H1 (cell line): ENCODE data around the gene POU3F1. TPM values are rescaled to one million over a fixed set of nuclear protein-coding genes. Genes with fewer than 3 reads are reported as not detected.

ENCODE experiments used
- CTCF ChIA-PET: fragments of 300-600 bp; sonication (Branson Sonifier 250); formaldehyde crosslinking; loops from one replicate; lab custom pipeline; 2021; ENCODE audit not compliant: partially characterized antibody; lab: Charles Lee
- POLR2A ChIA-PET: fragments of 300-600 bp; sonication (Branson Sonifier 250); formaldehyde crosslinking; loops from one replicate; lab custom pipeline; 2021; ENCODE audit warnings: inconsistent platforms; ENCODE audit not compliant: partially characterized antibody; lab: Charles Lee
- DNase-seq, 2 experiments: peaks; one replicate each; pipeline versions ENCODE4 v3.0.0 to v3.0.0-alpha.2; 2010 to 2022; ENCODE audit warnings: low spot score in 2 of 2, low read depth in 1 of 2, mixed read lengths in 1 of 2
- FAIRE-seq: peaks from 2 replicates; lab custom pipeline; 2011; peaks lifted over from hg19 to GRCh38; lab: Jason Lieb, UNC
- H2AFZ ChIP-seq: 2 replicates; pipeline ENCODE4 v1.8.1; 2012; ENCODE audit warnings: low read length, inconsistent platforms
- H2AK5ac ChIP-seq: 2 replicates; pipeline ENCODE4 v1.6.1; 2013; ENCODE audit warnings: low read depth, low read length
- H2BK120ac ChIP-seq: replicated peaks from 2 replicates; pipeline ENCODE3; 2013; ENCODE audit warnings: low read depth, low read length, inconsistent platforms
- H2BK12ac ChIP-seq: 2 replicates; pipeline ENCODE4 v1.6.1; 2013; ENCODE audit warnings: low read depth, low read length
- H2BK15ac ChIP-seq: 2 replicates; pipeline ENCODE4 v1.6.1; 2013; ENCODE audit warnings: low read length
- H2BK20ac ChIP-seq: 2 replicates; pipeline ENCODE4 v1.6.1; 2013; ENCODE audit warnings: low read length
- H2BK5ac ChIP-seq: 2 replicates; pipeline ENCODE4 v1.6.1; 2013; ENCODE audit warnings: low read depth, low read length
- H3K14ac ChIP-seq: 2 replicates; pipeline ENCODE4 v1.6.1; 2013; ENCODE audit warnings: inconsistent platforms; ENCODE audit not compliant: insufficient read length
- H3K18ac ChIP-seq: 2 replicates; pipeline ENCODE4 v1.6.1; 2013; ENCODE audit warnings: low read length; ENCODE audit errors: extremely low read depth
- H3K23ac ChIP-seq: 2 replicates; pipeline ENCODE4 v1.6.1; 2013; ENCODE audit warnings: inconsistent platforms; ENCODE audit not compliant: insufficient read length
- H3K23me2 ChIP-seq: 2 replicates; pipeline ENCODE4 v1.6.1; 2013; ENCODE audit warnings: low read depth, low read length
- H3K27ac ChIP-seq: 2 replicates; pipeline ENCODE4 v1.6.1; 2011; ENCODE audit warnings: low read depth, low read length, inconsistent platforms
- H3K27me3 ChIP-seq, 4 experiments: replicated peaks in 1 of 4; 1 replicate in 1 of 4; 2 replicates in 3 of 4; pipeline versions ENCODE4 v1.6.1 to v1.8.1; 2011 to 2013; ENCODE audit warnings: low read length in 3 of 4, mild to moderate bottlenecking in 3 of 4, inconsistent platforms in 2 of 4, mixed read lengths in 2 of 4, moderate library complexity in 1 of 4; ENCODE audit not compliant: control insufficient read depth in 3 of 4, insufficient read depth in 3 of 4; ENCODE audit errors: extremely low read depth in 1 of 4
- H3K36me3 ChIP-seq, 4 experiments: 2 replicates each; pipeline versions ENCODE4 v1.6.1 to v1.8.1; 2011 to 2013; ENCODE audit warnings: mild to moderate bottlenecking in 4 of 4, low read length in 3 of 4, moderate library complexity in 2 of 4, control low read depth in 1 of 4, inconsistent platforms in 1 of 4; ENCODE audit not compliant: insufficient read depth in 4 of 4, control insufficient read depth in 2 of 4
- H3K4ac ChIP-seq: replicated peaks from 2 replicates; pipeline ENCODE3; 2013; ENCODE audit warnings: low read length, low read depth, mixed read lengths, inconsistent platforms; ENCODE audit not compliant: insufficient read length
- H3K4me1 ChIP-seq, 4 experiments: replicated peaks in 1 of 4; 1 replicate in 1 of 4; 2 replicates in 3 of 4; pipeline versions ENCODE4 v1.6.1 to v1.8.1; 2011 to 2013; ENCODE audit warnings: low read length in 3 of 4, inconsistent platforms in 2 of 4, mixed read lengths in 1 of 4; ENCODE audit not compliant: insufficient read depth in 4 of 4, control insufficient read depth in 3 of 4
- H3K4me2 ChIP-seq, 2 experiments: 2 replicates each; pipeline versions ENCODE4 v1.6.1 to v1.8.1; 2011 to 2013; ENCODE audit warnings: low read depth in 2 of 2, low read length in 2 of 2, control low read depth in 1 of 2, inconsistent platforms in 1 of 2, mild to moderate bottlenecking in 1 of 2; ENCODE audit not compliant: insufficient read depth in 1 of 2
- H3K4me3 ChIP-seq, 4 experiments: fragments of 200-600, 300-600 bp in 1 of 4; sonication (generic), shearing (Covaris generic), sonication (Bioruptor Twin) in 1 of 4; 2 replicates each; pipeline versions ENCODE4 v1.5.1 to v1.8.1; 2011 to 2016; ENCODE audit warnings: low read length in 4 of 4, low read depth in 3 of 4, control low read depth in 2 of 4, inconsistent platforms in 2 of 4, mild to moderate bottlenecking in 2 of 4, mixed read lengths in 1 of 4, moderate library complexity in 1 of 4; ENCODE audit not compliant: insufficient read depth in 2 of 4; ENCODE audit errors: extremely low read depth in 1 of 4
- H3K56ac ChIP-seq: replicated peaks from 2 replicates; pipeline ENCODE3; 2013; ENCODE audit warnings: low read depth, mild to moderate bottlenecking, mixed read lengths, low read length, inconsistent platforms; ENCODE audit not compliant: insufficient read length
- H3K79me1 ChIP-seq: 2 replicates; pipeline ENCODE4 v1.6.1; 2013; ENCODE audit warnings: low read depth, low read length, control low read depth
- H3K79me2 ChIP-seq, 2 experiments: 2 replicates each; pipeline versions ENCODE4 v1.6.1 to v1.8.1; 2012 to 2013; ENCODE audit warnings: low read length in 2 of 2, mild to moderate bottlenecking in 2 of 2, inconsistent platforms in 1 of 2; ENCODE audit not compliant: insufficient read depth in 2 of 2, control insufficient read depth in 1 of 2
- H3K9ac ChIP-seq, 4 experiments: replicated peaks in 1 of 4; 1 replicate in 1 of 4; 2 replicates in 3 of 4; pipeline versions ENCODE4 v1.6.1 to v1.8.1; 2011 to 2013; ENCODE audit warnings: low read depth in 3 of 4, low read length in 3 of 4, control low read depth in 2 of 4, mild to moderate bottlenecking in 2 of 4, moderate library complexity in 2 of 4, inconsistent platforms in 1 of 4; ENCODE audit errors: extremely low read depth in 1 of 4
- H3K9me3 ChIP-seq, 2 experiments: 2 replicates each; pipeline versions ENCODE4 v1.6.1 to v1.8.1; 2012 to 2013; ENCODE audit warnings: mild to moderate bottlenecking in 2 of 2, moderate library complexity in 2 of 2, control low read depth in 1 of 2, inconsistent platforms in 1 of 2, low read depth in 1 of 2, low read length in 1 of 2, mixed read lengths in 1 of 2; ENCODE audit not compliant: insufficient read depth in 2 of 2
- H4K20me1 ChIP-seq, 2 experiments: replicated peaks in 1 of 2; 2 replicates each; pipeline versions ENCODE3 to v1.8.1; 2011 to 2013; ENCODE audit warnings: inconsistent platforms in 2 of 2, low read length in 2 of 2, mild to moderate bottlenecking in 1 of 2; ENCODE audit not compliant: insufficient read depth in 2 of 2, control insufficient read depth in 1 of 2
- H4K5ac ChIP-seq: 2 replicates; pipeline ENCODE4 v1.6.1; 2013; ENCODE audit warnings: low read length, low read depth, mixed read lengths, inconsistent platforms; ENCODE audit not compliant: insufficient read length
- H4K8ac ChIP-seq: 2 replicates; pipeline ENCODE4 v1.8.0; 2013; ENCODE audit warnings: mild to moderate bottlenecking, moderate library complexity, low read length, inconsistent platforms; ENCODE audit not compliant: insufficient read depth; ENCODE audit errors: extremely low read depth
- H4K91ac ChIP-seq: replicated peaks from 2 replicates; pipeline ENCODE3; 2013; ENCODE audit warnings: low read length, mixed read lengths, inconsistent platforms; ENCODE audit not compliant: insufficient read length
- BCL11A ChIP-seq, 2 experiments: IDR thresholded peaks; one replicate each; pipeline ENCODE4 v1.6.1; 2011; ENCODE audit warnings: low read depth in 2 of 2, low read length in 2 of 2, mild to moderate bottlenecking in 2 of 2
- CHD1 ChIP-seq: IDR thresholded peaks from 2 replicates; pipeline ENCODE4 v1.6.1; 2012; ENCODE audit warnings: low read depth, low read length, improper control_type of control experiment
- CREB1 ChIP-seq: IDR thresholded peaks from 2 replicates; pipeline ENCODE4 v1.6.1; 2012; ENCODE audit warnings: inconsistent platforms
- EP300 ChIP-seq, 2 experiments: IDR thresholded peaks; 1 replicate in 1 of 2; 2 replicates in 1 of 2; pipeline ENCODE4 v1.6.1; 2011 to 2012; ENCODE audit warnings: low read depth in 2 of 2, low read length in 2 of 2, mild to moderate bottlenecking in 2 of 2, borderline replicate concordance in 1 of 2, inconsistent platforms in 1 of 2, moderate library complexity in 1 of 2
- GABPA ChIP-seq: IDR thresholded peaks from 2 replicates; pipeline ENCODE4 v1.6.1; 2011; ENCODE audit warnings: mild to moderate bottlenecking, low read length, moderate library complexity, borderline replicate concordance; ENCODE audit not compliant: insufficient read depth
- JUND ChIP-seq: IDR thresholded peaks from 2 replicates; pipeline ENCODE4 v1.6.1; 2011; ENCODE audit warnings: mild to moderate bottlenecking, improper control_type of control experiment, low read length
- NRF1 ChIP-seq: IDR thresholded peaks from 2 replicates; pipeline ENCODE4 v1.6.1; 2011; ENCODE audit warnings: mild to moderate bottlenecking, low read depth, low read length, improper control_type of control experiment
- RNF2 ChIP-seq: fragments of 200-900, 300-1000 bp; sonication (generic); IDR thresholded peaks from 2 replicates; pipeline ENCODE4 v1.7.1; 2016; ENCODE audit warnings: borderline replicate concordance, low read depth, mild to moderate bottlenecking, antibody characterized with exemption, low read length; ENCODE audit not compliant: poor library complexity, severe bottlenecking; ENCODE audit errors: missing control alignments
- RXRA ChIP-seq: IDR thresholded peaks from 2 replicates; pipeline ENCODE4 v1.6.1; 2011; ENCODE audit warnings: low read depth, mild to moderate bottlenecking, low read length, moderate library complexity; ENCODE audit not compliant: insufficient read depth
- SP1 ChIP-seq: IDR thresholded peaks from 2 replicates; pipeline ENCODE4 v1.6.1; 2011; ENCODE audit warnings: low read depth, low read length
- TAF1 ChIP-seq: IDR thresholded peaks from 2 replicates; pipeline ENCODE4 v1.6.1; 2011; ENCODE audit warnings: mild to moderate bottlenecking, low read depth, low read length
- TBP ChIP-seq: IDR thresholded peaks from 2 replicates; pipeline ENCODE4 v1.6.1; 2011; ENCODE audit warnings: low read depth, low read length, improper control_type of control experiment
- WGBS, 2 experiments: shearing (Covaris generic) in 1 of 2; methylation state at CpG; one replicate each; pipeline versions ENCODE4 v1.1.6 to v1.1.7; 2013 to 2015; ENCODE audit warnings: low lambda C conversion rate in 2 of 2, mixed read lengths in 2 of 2, inconsistent platforms in 1 of 2, low coverage in 1 of 2, missing lambda C conversion rate in 1 of 2; ENCODE audit not compliant: insufficient replicate concordance in 2 of 2, insufficient coverage in 1 of 2, insufficient read length in 1 of 2; ENCODE audit errors: extremely low coverage in 1 of 2, missing lambda C conversion rate in 1 of 2; 5-methylcytosine and 5-hydroxymethylcytosine counted together
- polyA plus RNA-seq, 7 experiments: library from polyadenylated mRNA; depleted of rRNA in 3 of 7; stranded (reverse) in 5 of 7; unstranded in 2 of 7; fragments of >200 nt in 5 of 7; fragments of 200-250 nt in 2 of 7; gene quantifications; 1 replicate in 5 of 7; 2 replicates in 1 of 7; 4 replicates in 1 of 7; pipeline versions ENCODE4 v1.2.1 to v1.2.3, GENCODE V29; 2011 to 2013; ENCODE audit warnings: missing spikeins in 2 of 7, mixed read lengths in 2 of 7
- total RNA-seq: library from RNA; stranded (reverse); fragmentation: NEBNext Ultra II Directional; extraction: Animal tissue kit (Norgen Biotek cat#: 25700); gene quantifications from 2 replicates; pipeline ENCODE4 v1.2.1, GENCODE V29; 2021
- TF ChIP-seq, protein P1 (sequence below): IDR thresholded peaks from 2 replicates; pipeline ENCODE4 v1.6.1; 2012; ENCODE audit warnings: inconsistent platforms

Gene POU3F1
- total and polyA plus RNA-seq, 2 of the 8 experiments (the other 6 are each of a cell fraction or from before 2014, with no cell fraction given) = 4.2 to 10.8 TPM

DNA sequence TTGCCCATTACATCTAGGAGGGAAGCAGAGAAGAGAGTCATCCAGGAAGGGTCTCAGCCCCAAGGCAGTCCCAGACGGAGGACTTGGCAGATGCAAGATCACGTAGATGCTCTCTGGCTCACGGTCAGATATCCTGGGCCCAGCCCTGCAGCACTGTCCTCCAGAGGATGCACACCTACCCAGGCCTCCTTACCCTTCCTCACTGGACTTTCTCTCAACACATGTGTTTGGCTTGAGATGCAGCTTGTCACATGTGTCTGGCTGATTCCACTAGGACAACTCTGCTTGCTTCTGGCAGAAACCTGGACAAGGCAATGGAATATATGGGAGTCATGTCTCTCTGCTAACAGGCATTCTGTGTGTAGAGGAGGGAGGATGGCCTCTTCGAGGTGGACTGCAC lies 32.4 kb upstream of the POU3F1 start:
- ChIA-PET POLR2A (interaction anchor here (0.7 kb wide), 1 partner anchor 13 kb away, joined by 3 read pairs; no protein-coding TSS in a partner anchor), CTCF (interaction anchor here (6.4 kb wide), 1 partner anchor 7 kb away, joined by 39 read pairs; no protein-coding TSS in a partner anchor)
- H4K8ac ChIP-seq = no peak overlapping the region
- no peak overlapping the region for H2BK120ac ChIP-seq
- DNase-seq (no peak), FAIRE-seq (no peak)
- H3K23ac ChIP-seq = no peak overlapping the region
- 94% methylated on average over 4 of the region's 4 CpGs; no CpG with 5 or more reads in 1 of the 2 experiments for WGBS, 2 experiments
- H2BK12ac ChIP-seq = no peak overlapping the region
- H2BK15ac ChIP-seq = no peak overlapping the region
- H3K4me3 ChIP-seq = no peak overlapping the region
- no peaks in the 10 kb centered on the region for H3K36me3 ChIP-seq
- no peaks in the 10 kb centered on the region for H3K9me3 ChIP-seq
- H2AK5ac ChIP-seq = no peak overlapping the region
- H4K20me1 ChIP-seq = peaks cover 0 to 5% of the 10 kb centered on the region in 2 experiments
- no peak overlapping the region; a peak in 1 of 7 replicates for H3K9ac ChIP-seq
- no peak overlapping the region for H3K56ac ChIP-seq
- no peak overlapping the region for H2BK20ac ChIP-seq
- no peak overlapping the region for H2BK5ac ChIP-seq
- H3K4ac ChIP-seq = no peak overlapping the region
- H3K23me2 ChIP-seq = no peaks in the 10 kb centered on the region
- H3K79me1 ChIP-seq = no peaks in the 10 kb centered on the region; the same call in 1 of the 2 replicates
- no peak overlapping the region for H4K91ac ChIP-seq
- no peak overlapping the region for H4K5ac ChIP-seq
- no peak overlapping the region for H3K14ac ChIP-seq
- no peaks in the 10 kb centered on the region for H3K79me2 ChIP-seq
- no peak overlapping the region for H3K18ac ChIP-seq
- H3K27me3 ChIP-seq = no peaks in the 10 kb centered on the region
- H3K27ac ChIP-seq = no peak overlapping the region
- H3K4me1 ChIP-seq = peaks cover 7 to 15% (median 11%) of the 10 kb centered on the region in 4 experiments
- H2AFZ ChIP-seq = no peak overlapping the region
- no peak overlapping the region for H3K4me2 ChIP-seq
- TF ChIP-seq EP300 (IDR thresholded peaks at IDR 0.05; ENCODE audit: borderline replicate concordance in 1 of 2, low read depth in 2 of 2, low read length in 2 of 2) (no peak), NRF1 (no peak), RNF2 (no peak), JUND (no peak), GABPA (no peak), BCL11A (IDR thresholded peaks at IDR 0.05; ENCODE audit: low read depth in 2 of 2, low read length in 2 of 2) (no peak), CREB1 (no peak), SP1 (no peak), TBP (no peak), RXRA (no peak), TAF1 (no peak), CHD1 (no peak)
- TF ChIP-seq, protein P1, sequence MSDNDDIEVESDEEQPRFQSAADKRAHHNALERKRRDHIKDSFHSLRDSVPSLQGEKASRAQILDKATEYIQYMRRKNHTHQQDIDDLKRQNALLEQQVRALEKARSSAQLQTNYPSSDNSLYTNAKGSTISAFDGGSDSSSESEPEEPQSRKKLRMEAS = no peak
